HL-60 (cell line): ENCODE data around the gene AQP2.

Experiments used
- DNase-seq, 2 experiments: peaks; one replicate each; pipeline ENCODE4 v3.0.0-alpha.2; 2010 to 2020; ENCODE audit warnings: low read depth in 1 of 2, low spot score in 1 of 2
- H3K27ac ChIP-seq: fragments of 250-450 bp; sonication (Bioruptor Pico); replicated peaks from 2 replicates; pipeline ENCODE4 v1.5.1; 2020; ENCODE audit warnings: mild to moderate bottlenecking, moderate library complexity
- H3K27me3 ChIP-seq: fragments of 250-450 bp; sonication (Bioruptor Pico); 2 replicates; pipeline ENCODE4 v1.5.1; 2021; ENCODE audit warnings: mild to moderate bottlenecking, moderate library complexity; ENCODE audit not compliant: insufficient read depth, poor library complexity, severe bottlenecking
- H3K4me3 ChIP-seq: replicated peaks from 2 replicates; pipeline ENCODE4 v1.5.1; 2011; ENCODE audit warnings: mild to moderate bottlenecking, control low read depth, low read length; ENCODE audit not compliant: insufficient read depth
- GABPA ChIP-seq: IDR thresholded peaks from 2 replicates; pipeline ENCODE4 v1.6.1; 2012; ENCODE audit warnings: low read depth
- POLR2AphosphoS5 ChIP-seq: IDR thresholded peaks from 2 replicates; pipeline ENCODE4 v1.6.1; 2012; ENCODE audit warnings: low read depth
- SPI1 ChIP-seq: IDR thresholded peaks from 2 replicates; pipeline ENCODE4 v1.6.1; 2012; ENCODE audit warnings: low read depth, mild to moderate bottlenecking, borderline replicate concordance
- TF ChIP-seq, protein P1 (sequence below): IDR thresholded peaks from one replicate; pipeline ENCODE4 v1.5.1; 2011; ENCODE audit warnings: low read length, control low read depth, inconsistent platforms; ENCODE audit not compliant: insufficient read depth
- TF ChIP-seq, protein P2 (sequence below): IDR thresholded peaks from 2 replicates; pipeline ENCODE4 v1.6.1; 2012; ENCODE audit warnings: low read depth; ENCODE audit not compliant: insufficient replicate concordance

The AQP2 gene

GRCh38 chr12:49920915-49921286 is 29.6 kb upstream of the AQP2 start:
- TF ChIP-seq, protein P1, sequence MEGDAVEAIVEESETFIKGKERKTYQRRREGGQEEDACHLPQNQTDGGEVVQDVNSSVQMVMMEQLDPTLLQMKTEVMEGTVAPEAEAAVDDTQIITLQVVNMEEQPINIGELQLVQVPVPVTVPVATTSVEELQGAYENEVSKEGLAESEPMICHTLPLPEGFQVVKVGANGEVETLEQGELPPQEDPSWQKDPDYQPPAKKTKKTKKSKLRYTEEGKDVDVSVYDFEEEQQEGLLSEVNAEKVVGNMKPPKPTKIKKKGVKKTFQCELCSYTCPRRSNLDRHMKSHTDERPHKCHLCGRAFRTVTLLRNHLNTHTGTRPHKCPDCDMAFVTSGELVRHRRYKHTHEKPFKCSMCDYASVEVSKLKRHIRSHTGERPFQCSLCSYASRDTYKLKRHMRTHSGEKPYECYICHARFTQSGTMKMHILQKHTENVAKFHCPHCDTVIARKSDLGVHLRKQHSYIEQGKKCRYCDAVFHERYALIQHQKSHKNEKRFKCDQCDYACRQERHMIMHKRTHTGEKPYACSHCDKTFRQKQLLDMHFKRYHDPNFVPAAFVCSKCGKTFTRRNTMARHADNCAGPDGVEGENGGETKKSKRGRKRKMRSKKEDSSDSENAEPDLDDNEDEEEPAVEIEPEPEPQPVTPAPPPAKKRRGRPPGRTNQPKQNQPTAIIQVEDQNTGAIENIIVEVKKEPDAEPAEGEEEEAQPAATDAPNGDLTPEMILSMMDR, result no peak
- no peak for TF ChIP-seq POLR2AphosphoS5
- TF ChIP-seq, protein P2, sequence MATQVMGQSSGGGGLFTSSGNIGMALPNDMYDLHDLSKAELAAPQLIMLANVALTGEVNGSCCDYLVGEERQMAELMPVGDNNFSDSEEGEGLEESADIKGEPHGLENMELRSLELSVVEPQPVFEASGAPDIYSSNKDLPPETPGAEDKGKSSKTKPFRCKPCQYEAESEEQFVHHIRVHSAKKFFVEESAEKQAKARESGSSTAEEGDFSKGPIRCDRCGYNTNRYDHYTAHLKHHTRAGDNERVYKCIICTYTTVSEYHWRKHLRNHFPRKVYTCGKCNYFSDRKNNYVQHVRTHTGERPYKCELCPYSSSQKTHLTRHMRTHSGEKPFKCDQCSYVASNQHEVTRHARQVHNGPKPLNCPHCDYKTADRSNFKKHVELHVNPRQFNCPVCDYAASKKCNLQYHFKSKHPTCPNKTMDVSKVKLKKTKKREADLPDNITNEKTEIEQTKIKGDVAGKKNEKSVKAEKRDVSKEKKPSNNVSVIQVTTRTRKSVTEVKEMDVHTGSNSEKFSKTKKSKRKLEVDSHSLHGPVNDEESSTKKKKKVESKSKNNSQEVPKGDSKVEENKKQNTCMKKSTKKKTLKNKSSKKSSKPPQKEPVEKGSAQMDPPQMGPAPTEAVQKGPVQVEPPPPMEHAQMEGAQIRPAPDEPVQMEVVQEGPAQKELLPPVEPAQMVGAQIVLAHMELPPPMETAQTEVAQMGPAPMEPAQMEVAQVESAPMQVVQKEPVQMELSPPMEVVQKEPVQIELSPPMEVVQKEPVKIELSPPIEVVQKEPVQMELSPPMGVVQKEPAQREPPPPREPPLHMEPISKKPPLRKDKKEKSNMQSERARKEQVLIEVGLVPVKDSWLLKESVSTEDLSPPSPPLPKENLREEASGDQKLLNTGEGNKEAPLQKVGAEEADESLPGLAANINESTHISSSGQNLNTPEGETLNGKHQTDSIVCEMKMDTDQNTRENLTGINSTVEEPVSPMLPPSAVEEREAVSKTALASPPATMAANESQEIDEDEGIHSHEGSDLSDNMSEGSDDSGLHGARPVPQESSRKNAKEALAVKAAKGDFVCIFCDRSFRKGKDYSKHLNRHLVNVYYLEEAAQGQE, result no peak
- no peak for TF ChIP-seq SPI1
- no peak for TF ChIP-seq GABPA
- no peak for DNase-seq
- Histone ChIP-seq H3K27me3 (no peaks in the 10 kb centered on the region), H3K27ac (no peak overlapping the region), H3K4me3 (no peak overlapping the region)

- no peak overlapping the region for H3K27ac ChIP-seq
- no peaks in the 10 kb centered on the region for H3K27me3 ChIP-seq
- TF ChIP-seq GABPA, result no peak
- no peak for TF ChIP-seq SPI1
- no peak for TF ChIP-seq POLR2AphosphoS5
- TF ChIP-seq, protein P2, result no peak
- TF ChIP-seq, protein P1, result no peak
- H3K4me3 ChIP-seq, result no peak overlapping the region
- no peak for DNase-seq
These were observed 29.2 kb upstream of the AQP2 start for GRCh38 chr12:49921299-49921698.

GRCh38 chr12:49921936-49922335 is 28.6 kb upstream of the AQP2 start:
- TF ChIP-seq GABPA (no peak), SPI1 (no peak), POLR2AphosphoS5 (no peak)
- TF ChIP-seq, protein P2, result no peak
- TF ChIP-seq, protein P1, result no peak
- no peak overlapping the region for H3K27ac ChIP-seq

More at GRCh38 chr12:49921936-49922335, 28.6 kb upstream of the AQP2 start:
- H3K4me3 ChIP-seq, result no peak overlapping the region
- no peaks in the 10 kb centered on the region for H3K27me3 ChIP-seq
- DNase-seq, result no peak
